GM19467 (cell line): ENCODE measurements around the gene YES1.
"Not testable (repeated sequence)": the region's sequence is repeated elsewhere in the genome, so short reads cannot be mapped to it uniquely, and the experiment has no call there.

ENCODE experiments used
- ATAC-seq: cut with Tn5 transposase; IDR thresholded peaks from one replicate; pipeline ENCODE4 v1.9.1; 2021; ENCODE audit warnings: mild to moderate bottlenecking, moderate library complexity; ENCODE audit not compliant: unreplicated experiment

Gene YES1

GRCh38 chr18:785242-785641 lies 26.8 kb downstream of the YES1 start:
- ATAC-seq, result no peak

- no peak for ATAC-seq
These were observed 27.4 kb downstream of the YES1 start for GRCh38 chr18:784470-785172.

GRCh38 chr18:778194-778927 lies 33.7 kb downstream of the YES1 start:
- ATAC-seq, result no peak

GRCh38 chr18:777021-777420 lies 35.0 kb downstream of the YES1 start:
- no peak for ATAC-seq

- not testable (repeated sequence) for ATAC-seq
These were observed 36.0 kb downstream of the YES1 start for GRCh38 chr18:776044-776443.

GRCh38 chr18:774811-775210 lies 37.2 kb downstream of the YES1 start:
- ATAC-seq, result no peak

- ATAC-seq, result no peak
These were observed 37.9 kb downstream of the YES1 start for GRCh38 chr18:773980-774624.

GRCh38 chr18:770583-770961 lies 41.5 kb downstream of the YES1 start:
- ATAC-seq, result no peak

GRCh38 chr18:767961-768360 lies 44.1 kb downstream of the YES1 start:
- no peak for ATAC-seq

- no peak for ATAC-seq
These were observed 44.8 kb downstream of the YES1 start for GRCh38 chr18:767084-767882.

GRCh38 chr18:766550-766860 lies 45.5 kb downstream of the YES1 start:
- ATAC-seq, result no peak

GRCh38 chr18:765764-766549 lies 46.1 kb downstream of the YES1 start:
- no peak for ATAC-seq

- ATAC-seq, result not testable (repeated sequence)
These were observed 52.2 kb downstream of the YES1 start for GRCh38 chr18:759864-760263.

GRCh38 chr18:755506-755905 lies 56.5 kb downstream of the YES1 start:
- no peak for ATAC-seq

- ATAC-seq, result no peak
These were observed 57.4 kb downstream of the YES1 start for GRCh38 chr18:754656-755055.

GRCh38 chr18:750456-750855 lies 61.6 kb downstream of the YES1 start:
- no peak for ATAC-seq

GRCh38 chr18:744832-745597 lies 67.0 kb downstream of the YES1 start:
- ATAC-seq, result no peak

GRCh38 chr18:741931-742512 lies 70.0 kb downstream of the YES1 start:
- peak; percentile 75 for ATAC-seq

- ATAC-seq, result no peak
These were observed 79.7 kb downstream of the YES1 start for GRCh38 chr18:732371-732770.

- no peak for ATAC-seq
These were observed 80.9 kb downstream of the YES1 start for GRCh38 chr18:731185-731584.
